ENCODE measurements around the gene ARF1.

Gene ARF1

DNA sequence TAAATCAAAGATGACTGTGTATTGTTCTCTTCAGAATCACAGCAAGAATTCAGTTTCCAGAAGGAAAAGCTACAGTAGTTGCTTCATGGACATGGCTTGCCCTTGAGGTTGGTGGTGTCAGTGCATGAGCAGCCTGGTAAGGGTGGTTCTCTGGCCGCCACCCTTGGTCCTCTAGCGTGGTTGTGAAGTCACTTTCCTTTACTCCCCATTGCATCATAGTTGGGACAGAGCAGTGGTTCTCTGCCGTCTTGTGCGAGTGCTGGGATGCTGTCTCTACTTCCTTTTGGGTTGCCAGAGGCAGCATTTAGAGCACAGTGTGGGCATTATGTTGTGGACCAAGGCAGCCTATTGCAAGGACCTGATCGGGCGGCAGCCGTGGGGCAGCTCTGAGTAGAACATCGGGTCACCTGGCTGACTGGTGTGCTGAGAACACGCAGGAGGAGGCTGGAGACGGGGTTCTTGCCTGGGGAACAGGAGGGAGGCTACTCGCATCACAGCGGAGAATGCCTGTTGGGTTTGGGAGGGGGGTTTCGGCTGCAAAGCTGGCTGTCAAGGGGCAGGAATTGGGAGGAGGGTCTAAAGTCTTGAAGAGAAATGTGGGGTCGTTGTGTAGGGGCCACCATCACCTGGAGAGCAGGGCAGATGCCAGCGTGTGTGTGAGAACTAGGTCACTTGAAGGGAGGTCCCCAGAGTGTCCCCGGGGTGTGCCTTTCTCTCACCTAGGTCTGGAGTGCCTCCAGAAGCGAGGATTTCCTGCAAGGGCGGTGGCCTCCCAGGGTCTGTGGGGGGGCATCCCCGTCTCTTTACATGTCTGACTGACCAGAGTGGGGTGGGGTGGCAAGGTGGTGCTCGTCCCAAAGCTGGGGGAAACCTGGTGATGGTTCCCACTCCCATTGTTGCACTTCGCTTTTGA is 6.3 kb downstream of the ARF1 start:
- no peak overlapping the region for H3K4me3 ChIP-seq (ENCODE audit: low read depth, low read length)
- TF ChIP-seq, protein P1, sequence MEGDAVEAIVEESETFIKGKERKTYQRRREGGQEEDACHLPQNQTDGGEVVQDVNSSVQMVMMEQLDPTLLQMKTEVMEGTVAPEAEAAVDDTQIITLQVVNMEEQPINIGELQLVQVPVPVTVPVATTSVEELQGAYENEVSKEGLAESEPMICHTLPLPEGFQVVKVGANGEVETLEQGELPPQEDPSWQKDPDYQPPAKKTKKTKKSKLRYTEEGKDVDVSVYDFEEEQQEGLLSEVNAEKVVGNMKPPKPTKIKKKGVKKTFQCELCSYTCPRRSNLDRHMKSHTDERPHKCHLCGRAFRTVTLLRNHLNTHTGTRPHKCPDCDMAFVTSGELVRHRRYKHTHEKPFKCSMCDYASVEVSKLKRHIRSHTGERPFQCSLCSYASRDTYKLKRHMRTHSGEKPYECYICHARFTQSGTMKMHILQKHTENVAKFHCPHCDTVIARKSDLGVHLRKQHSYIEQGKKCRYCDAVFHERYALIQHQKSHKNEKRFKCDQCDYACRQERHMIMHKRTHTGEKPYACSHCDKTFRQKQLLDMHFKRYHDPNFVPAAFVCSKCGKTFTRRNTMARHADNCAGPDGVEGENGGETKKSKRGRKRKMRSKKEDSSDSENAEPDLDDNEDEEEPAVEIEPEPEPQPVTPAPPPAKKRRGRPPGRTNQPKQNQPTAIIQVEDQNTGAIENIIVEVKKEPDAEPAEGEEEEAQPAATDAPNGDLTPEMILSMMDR (IDR thresholded peaks at IDR 0.05; ENCODE audit: low read depth, low read length, missing control alignments), result no peak
- no peak for DNase-seq (ENCODE audit: low read depth)

DNA sequence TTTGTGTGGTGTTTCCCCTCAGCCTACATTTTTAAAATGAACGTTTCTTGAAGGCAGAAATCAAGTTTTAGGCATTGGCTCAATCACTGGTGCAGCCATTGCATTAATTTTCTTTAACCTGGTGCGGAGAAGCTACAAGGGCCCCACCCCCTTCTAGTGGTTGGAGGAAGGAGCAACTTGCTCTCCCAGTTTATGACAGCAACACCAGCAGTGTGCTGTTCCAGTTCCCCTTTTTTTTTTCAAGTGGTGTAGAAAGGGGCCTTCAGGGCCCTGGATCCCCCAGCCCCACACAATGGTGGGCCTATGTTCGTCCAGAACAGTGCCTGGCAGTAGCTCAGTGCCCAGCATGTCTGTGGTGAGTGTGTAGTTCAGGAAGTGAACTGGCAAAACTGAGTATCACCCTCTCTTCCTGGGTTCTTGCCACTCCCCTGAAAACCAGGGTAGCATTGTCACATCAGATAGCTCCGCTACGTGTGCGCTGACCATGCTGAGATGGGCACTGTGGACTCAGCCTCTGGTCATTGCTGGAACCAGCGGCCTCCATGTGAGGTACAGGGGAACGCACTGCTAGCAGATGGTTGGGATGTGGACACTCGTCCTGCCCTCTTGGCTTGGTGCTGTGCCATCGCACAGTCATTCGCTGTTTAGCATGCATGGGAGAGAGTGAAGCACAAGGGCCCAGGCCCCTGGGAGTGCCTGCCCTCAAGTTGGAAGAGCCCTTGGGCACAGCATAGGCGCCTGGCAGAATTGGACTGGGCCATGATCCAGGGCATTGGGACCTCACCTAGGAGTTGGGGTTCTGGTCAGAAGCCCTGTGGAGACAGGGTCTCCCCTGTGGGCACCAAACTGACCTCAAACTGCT is 7.2 kb downstream of the ARF1 start:
- no peak overlapping the region for H3K4me3 ChIP-seq (ENCODE audit: low read depth, low read length)
- no peak for DNase-seq (ENCODE audit: low read depth)
- TF ChIP-seq, protein P1 (IDR thresholded peaks at IDR 0.05; ENCODE audit: low read depth, low read length, missing control alignments), result no peak

DNA sequence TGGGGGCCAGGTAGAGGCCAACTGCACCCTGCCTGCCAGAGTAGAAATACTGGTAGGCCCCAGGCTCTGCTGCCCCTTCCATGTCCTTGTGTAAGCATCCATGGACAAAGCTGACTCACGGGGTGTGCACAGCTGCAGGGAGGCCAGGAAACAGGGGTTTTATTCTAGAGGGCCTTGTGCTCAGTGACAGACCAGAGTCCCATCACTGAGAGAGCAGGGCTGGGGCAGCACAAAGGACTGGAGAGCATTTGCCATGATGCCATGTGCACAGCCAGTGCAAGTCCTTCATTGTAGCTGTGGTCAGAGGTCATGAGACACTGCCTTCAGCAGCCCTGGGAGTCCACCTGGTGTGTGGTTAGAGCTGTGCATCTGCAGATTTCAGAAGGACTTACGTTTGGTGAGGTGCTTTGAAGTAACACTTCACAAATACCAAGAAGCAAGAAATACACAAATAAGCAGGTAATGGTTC is 8.1 kb downstream of the ARF1 start:
- TF ChIP-seq, protein P1 (IDR thresholded peaks at IDR 0.05; ENCODE audit: low read depth, low read length, missing control alignments), result no peak
- H3K4me3 ChIP-seq (ENCODE audit: low read depth, low read length), result no peak overlapping the region
- DNase-seq (ENCODE audit: low read depth), result no peak

DNA sequence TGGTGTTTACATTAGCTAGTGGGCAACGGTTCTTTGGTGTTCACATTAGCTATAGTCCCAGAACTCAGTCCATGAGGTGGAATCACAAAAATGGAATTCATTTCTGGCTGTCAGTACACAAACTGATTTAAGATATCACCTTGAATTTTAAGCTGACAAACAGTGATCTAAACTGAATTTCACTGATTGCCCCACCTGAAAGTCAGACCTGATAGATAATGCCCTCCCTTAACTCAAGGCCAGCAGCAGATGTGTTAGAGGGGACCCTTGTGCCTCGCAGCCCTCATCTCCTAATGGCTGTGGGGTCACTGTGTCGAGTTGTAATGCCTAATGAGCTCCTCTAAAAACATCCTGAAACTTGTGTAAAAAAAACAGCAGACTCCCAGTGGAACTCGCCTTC is 8.6 kb downstream of the ARF1 start:
- H3K4me3 ChIP-seq (ENCODE audit: low read depth, low read length), result no peak overlapping the region
- DNase-seq (ENCODE audit: low read depth), result no peak
- TF ChIP-seq, protein P1 (IDR thresholded peaks at IDR 0.05; ENCODE audit: low read depth, low read length, missing control alignments), result no peak

DNA sequence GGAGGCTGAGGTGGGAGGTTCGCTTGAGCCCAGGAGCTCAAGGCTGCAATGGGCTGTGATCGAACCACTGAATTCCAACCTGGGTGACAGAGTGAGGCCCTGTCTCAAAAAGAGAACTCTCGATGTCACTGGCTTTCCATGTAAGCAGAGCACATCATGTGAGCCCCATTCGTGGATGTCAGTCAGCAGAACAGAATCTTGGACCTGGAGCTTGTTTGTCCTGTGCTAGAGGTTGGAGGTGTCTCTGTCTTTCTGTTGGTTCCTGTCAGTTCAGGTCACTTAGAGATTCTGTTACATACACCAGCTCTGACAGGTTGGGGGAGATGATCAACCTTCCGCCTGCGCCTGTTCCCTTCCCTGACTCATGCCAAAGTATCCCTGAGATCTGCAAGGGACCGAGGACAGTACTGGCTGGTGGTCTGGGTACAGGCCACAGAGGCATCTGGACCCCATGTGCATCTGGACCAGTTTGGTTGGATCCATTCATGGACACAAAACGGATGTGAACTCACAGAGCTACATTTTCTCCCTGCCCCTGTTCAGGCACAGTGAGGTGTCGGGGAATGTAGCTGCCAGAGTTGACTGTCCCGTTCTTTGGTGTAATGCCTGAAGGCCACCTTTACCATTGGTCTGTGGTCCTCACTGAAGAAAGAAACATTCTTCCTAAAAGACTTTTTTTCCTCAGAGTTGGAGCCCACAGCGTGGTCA is 10.0 kb downstream of the ARF1 start:
- H3K4me3 ChIP-seq (ENCODE audit: low read depth, low read length), result no peak overlapping the region
- TF ChIP-seq, protein P1 (IDR thresholded peaks at IDR 0.05; ENCODE audit: low read depth, low read length, missing control alignments), result no peak

DNA sequence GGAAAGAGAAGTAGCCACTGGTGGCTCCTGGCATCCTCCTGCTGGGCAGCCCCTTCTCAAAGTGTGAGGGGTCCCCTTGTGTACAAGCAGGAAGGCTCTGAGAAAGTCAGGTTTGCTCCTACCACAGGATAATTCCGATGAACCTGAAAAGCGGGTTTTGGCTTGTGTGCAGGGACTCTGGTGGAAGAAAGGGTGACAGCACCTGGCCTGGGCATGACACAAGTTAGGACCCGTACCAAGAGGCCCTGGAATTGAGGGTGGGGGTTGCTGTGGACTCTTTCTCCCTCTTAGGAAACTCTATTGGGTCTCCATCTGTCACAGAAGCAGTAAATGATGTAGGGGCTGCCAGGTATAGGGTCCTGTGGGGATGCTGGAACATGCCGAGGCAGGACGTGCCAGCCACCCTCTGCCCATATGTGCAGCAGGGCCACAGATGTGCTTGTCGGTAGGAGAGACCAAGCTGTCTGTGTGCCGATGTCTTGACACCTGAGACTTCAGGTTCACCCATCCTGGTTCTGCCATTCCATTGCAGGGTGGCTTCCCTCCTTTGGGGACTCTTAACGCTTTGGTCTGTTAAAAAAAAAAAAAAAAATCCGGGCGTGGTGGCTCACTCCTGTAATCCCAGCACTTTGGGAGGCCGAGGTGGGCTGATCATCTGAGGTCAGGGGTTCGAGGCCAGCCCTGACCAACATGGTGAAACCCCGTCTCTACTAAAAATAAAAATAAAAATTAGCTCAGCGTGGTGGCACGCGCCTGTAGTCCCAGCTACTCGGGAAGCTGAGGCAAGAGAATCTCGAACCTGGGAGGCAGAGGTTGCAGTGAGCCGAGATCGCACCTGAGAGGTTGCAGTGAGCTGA is 10.8 kb downstream of the ARF1 start:
- TF ChIP-seq, protein P1 (IDR thresholded peaks at IDR 0.05; ENCODE audit: low read depth, low read length, missing control alignments), result no peak
- H3K4me3 ChIP-seq (ENCODE audit: low read depth, low read length), result no peak overlapping the region
- no peak for DNase-seq (ENCODE audit: low read depth)

More for the DNA sequence above, 10.0 kb downstream of the ARF1 start:
- DNase-seq (ENCODE audit: low read depth), result no peak
